HG03439 (cell line): ENCODE data around the gene PRM3.
"Not testable (repeated sequence)": the region's sequence is repeated elsewhere in the genome, so short reads cannot be mapped to it uniquely, and the experiment has no call there.

ENCODE experiments used
- ATAC-seq: cut with Tn5 transposase; IDR thresholded peaks from one replicate; pipeline ENCODE4 v1.9.1; 2021; ENCODE audit warnings: mild to moderate bottlenecking, moderate library complexity; ENCODE audit not compliant: unreplicated experiment

Gene PRM3

GRCh38 chr16:11306381-11306780 is 33.0 kb upstream of the PRM3 start:
- no peak for ATAC-seq

GRCh38 chr16:11303405-11304138 is 30.1 kb upstream of the PRM3 start:
- ATAC-seq = no peak

- ATAC-seq = no peak
Measured at GRCh38 chr16:11302977-11303376, 29.5 kb upstream of the PRM3 start.

- no peak for ATAC-seq
Measured at GRCh38 chr16:11301645-11302501, 28.4 kb upstream of the PRM3 start.

GRCh38 chr16:11300560-11300892 is 27.1 kb upstream of the PRM3 start:
- no peak for ATAC-seq

GRCh38 chr16:11299865-11300559 is 26.6 kb upstream of the PRM3 start:
- ATAC-seq = no peak

- ATAC-seq = not testable (repeated sequence)
Measured at GRCh38 chr16:11298950-11299547, 25.6 kb upstream of the PRM3 start.

- ATAC-seq = no peak
Measured at GRCh38 chr16:11298143-11298900, 24.9 kb upstream of the PRM3 start.

- ATAC-seq = peak; percentile 77
Measured at GRCh38 chr16:11297492-11298142, 24.2 kb upstream of the PRM3 start.

GRCh38 chr16:11296706-11297491 is 23.5 kb upstream of the PRM3 start:
- peak; percentile 15 for ATAC-seq

GRCh38 chr16:11296351-11296705 is 22.9 kb upstream of the PRM3 start:
- no peak for ATAC-seq

GRCh38 chr16:11295672-11296071 is 22.2 kb upstream of the PRM3 start:
- no peak for ATAC-seq

GRCh38 chr16:11292076-11292748 is 18.8 kb upstream of the PRM3 start:
- ATAC-seq = no peak

- ATAC-seq = no peak
Measured at GRCh38 chr16:11291091-11291703, 17.8 kb upstream of the PRM3 start.

GRCh38 chr16:11290102-11290893 is 16.9 kb upstream of the PRM3 start:
- no peak for ATAC-seq

- not testable (repeated sequence) for ATAC-seq
Measured at GRCh38 chr16:11289696-11290095, 16.3 kb upstream of the PRM3 start.

- ATAC-seq = no peak
Measured at GRCh38 chr16:11289202-11289601, 15.8 kb upstream of the PRM3 start.

- no peak for ATAC-seq
Measured at GRCh38 chr16:11285842-11286241, 12.4 kb upstream of the PRM3 start.
